HUES6 (cell line): ENCODE results near the gene PPM1J.

Source experiments
- H3K27ac ChIP-seq: 2 replicates; pipeline ENCODE4 v1.7.0; 2013; ENCODE audit warnings: low read depth, mild to moderate bottlenecking, low read length, inconsistent platforms
- H3K27me3 ChIP-seq: 2 replicates; pipeline ENCODE4 v1.6.1; 2013; ENCODE audit warnings: low read length; ENCODE audit not compliant: control insufficient read depth, insufficient read depth
- H3K36me3 ChIP-seq: 2 replicates; pipeline ENCODE4 v1.6.1; 2013; ENCODE audit warnings: low read length; ENCODE audit not compliant: control insufficient read depth, insufficient read depth
- H3K4me1 ChIP-seq: 2 replicates; pipeline ENCODE4 v1.6.1; 2013; ENCODE audit warnings: low read length; ENCODE audit not compliant: control insufficient read depth, insufficient read depth
- H3K4me3 ChIP-seq: 2 replicates; pipeline ENCODE4 v1.5.1; 2013; ENCODE audit warnings: low read depth, low read length
- H3K9ac ChIP-seq: one replicate; pipeline ENCODE4 v1.6.1; 2013; ENCODE audit warnings: mild to moderate bottlenecking, low read length
- H3K9me3 ChIP-seq: 2 replicates; pipeline ENCODE4 v1.6.1; 2013; ENCODE audit warnings: low read depth, low read length; ENCODE audit not compliant: control insufficient read depth, insufficient read depth

Gene PPM1J, protein sequence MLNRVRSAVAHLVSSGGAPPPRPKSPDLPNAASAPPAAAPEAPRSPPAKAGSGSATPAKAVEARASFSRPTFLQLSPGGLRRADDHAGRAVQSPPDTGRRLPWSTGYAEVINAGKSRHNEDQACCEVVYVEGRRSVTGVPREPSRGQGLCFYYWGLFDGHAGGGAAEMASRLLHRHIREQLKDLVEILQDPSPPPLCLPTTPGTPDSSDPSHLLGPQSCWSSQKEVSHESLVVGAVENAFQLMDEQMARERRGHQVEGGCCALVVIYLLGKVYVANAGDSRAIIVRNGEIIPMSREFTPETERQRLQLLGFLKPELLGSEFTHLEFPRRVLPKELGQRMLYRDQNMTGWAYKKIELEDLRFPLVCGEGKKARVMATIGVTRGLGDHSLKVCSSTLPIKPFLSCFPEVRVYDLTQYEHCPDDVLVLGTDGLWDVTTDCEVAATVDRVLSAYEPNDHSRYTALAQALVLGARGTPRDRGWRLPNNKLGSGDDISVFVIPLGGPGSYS

DNA sequence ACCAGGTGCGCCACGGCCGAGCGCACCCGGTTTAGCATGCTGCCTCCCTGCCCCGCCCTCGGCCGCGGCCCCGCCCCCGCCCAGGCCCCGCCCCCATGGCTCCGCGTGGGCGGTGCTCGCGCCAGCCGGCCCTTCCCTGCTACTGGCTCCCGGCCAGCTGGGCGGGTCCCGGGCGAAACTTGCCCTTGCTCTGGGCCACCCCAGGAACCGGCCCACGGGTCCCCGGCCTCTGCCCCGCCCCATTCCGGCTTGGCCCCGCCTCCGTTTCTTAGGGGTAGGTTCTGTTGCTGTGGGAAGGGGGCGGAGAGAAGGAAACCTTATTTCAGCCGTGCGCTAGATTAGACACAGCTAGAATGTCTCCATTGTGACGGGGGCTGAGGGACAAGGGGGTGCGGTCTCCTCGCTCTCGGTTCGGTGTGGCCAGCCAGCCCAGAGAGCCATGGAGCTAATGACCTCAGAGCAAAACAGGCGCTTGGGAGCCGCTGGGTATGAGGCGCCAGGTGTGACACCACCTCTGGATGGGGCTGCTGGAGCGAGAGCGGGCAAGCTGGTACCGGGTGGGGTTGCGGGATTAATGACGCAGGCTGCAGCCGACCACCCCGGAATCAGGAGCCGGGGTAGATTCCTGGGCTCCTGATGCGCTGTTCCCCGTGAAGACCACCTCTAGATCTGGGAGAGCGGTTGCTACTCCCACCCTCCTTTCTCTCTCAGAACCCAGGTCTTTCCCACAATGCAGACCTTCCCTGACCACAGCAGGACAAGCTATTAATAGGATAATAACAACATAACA lies at the start of gene PPM1J:
Gene PPM1J (minus strand): TSS at position 69 of the 790 bp plus-strand sequence. CDS start 31 bp downstream, at position 38.
- Histone ChIP-seq H3K9me3 (no peaks in the 10 kb centered on the region), H3K4me1 (peaks cover 37% of the 10 kb centered on the region), H3K27me3 (peaks cover 44% of the 10 kb centered on the region), H3K4me3 (peak within 1 kb of the TSS; percentile 78), H3K27ac (no peak within 1 kb of the TSS), H3K9ac (peak within 1 kb of the TSS; percentile 39), H3K36me3 (peaks cover 1% of the 10 kb centered on the region; the same call in 1 of the 2 replicates)

DNA sequence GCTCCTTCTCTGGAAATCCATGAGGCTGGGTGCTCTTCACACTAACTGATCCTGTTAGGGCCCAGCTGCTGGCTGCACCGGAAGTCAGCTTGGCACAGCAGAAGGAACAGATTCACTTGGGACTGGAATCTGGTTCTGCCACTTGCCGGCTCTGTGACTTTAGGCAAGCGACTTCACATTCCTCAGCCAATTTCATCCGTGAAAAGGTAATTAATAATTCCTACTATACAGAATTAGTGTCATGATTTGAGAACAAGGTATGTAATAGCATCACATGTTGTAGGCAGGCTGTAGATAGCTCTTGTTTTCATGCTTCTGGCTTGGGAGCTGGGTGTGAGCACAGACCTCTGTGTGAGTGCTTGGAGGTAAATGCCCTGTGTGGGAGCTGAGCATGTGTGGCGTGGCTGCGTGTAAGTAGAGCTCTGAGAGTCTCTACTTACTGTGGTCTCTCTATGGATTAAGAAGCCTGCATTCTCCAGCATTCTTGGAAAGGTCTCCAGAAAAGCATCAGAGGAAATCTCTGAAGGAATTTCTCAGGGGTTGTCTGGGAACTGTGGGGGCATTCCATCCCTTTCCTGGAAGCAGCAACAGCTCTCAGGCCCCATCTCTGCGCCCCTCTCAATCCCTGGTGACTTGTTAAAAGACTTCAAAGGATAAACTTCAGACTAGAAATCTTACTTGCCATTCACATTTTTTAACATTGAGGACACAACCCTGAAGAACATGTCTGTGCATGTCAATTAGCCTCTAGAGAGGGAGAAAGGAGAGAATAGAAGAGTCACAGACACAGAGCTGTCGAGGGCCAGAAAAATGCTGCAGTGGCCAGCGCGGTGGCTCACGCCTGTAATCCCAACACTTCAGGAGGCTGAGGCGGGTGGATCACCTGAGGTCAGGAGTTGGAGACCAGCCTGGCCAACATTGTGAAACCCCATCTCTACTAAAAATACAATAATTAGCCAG lies 47.7 kb upstream of the PPM1J start:
- H3K4me3 ChIP-seq = no peak overlapping the region
- no peak overlapping the region for H3K27ac ChIP-seq
- no peak overlapping the region for H3K9ac ChIP-seq

DNA sequence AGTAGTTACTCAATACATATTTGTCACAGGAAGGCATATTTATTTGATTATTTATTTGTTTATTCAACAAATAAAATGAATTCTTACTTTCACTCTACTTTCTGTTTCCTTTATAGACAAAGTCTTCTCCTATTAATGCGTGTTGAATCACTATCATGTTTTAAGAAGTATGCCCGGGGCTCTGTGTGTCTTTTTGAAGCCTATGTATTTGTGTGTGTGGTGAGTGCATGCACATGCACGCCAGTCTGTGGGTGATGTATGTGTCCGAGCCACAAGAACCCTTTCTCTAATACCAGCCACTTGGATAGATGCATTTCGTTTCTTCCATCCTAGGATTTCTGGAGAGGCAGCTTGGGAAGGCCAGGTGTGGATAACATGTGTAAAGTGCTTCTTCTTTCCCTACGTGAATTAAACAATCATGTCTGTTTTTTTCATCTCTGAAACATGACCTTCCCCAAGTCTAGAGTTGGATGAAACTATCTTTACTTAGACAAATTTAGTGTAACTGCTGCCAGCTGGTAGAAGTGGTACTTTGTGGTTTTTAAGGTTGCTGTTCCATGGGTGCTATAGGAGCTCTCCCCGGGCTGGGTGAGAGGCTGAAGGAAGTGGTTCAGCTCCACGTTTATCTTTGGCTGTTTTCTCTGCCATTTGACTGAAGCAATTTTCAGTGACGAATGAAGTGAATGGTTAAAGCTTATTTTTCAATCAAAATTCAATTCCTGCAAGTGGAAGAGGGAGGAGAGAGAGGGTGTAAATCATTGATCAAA lies 46.8 kb upstream of the PPM1J start:
- Histone ChIP-seq H3K9me3 (peaks cover 4% of the 10 kb centered on the region; the same call in 1 of the 2 replicates), H3K4me3 (no peak overlapping the region), H3K27ac (no peak overlapping the region), H3K4me1 (peaks cover 20% of the 10 kb centered on the region), H3K36me3 (no peaks in the 10 kb centered on the region), H3K9ac (no peak overlapping the region), H3K27me3 (no peaks in the 10 kb centered on the region)

More for the DNA sequence above, 47.7 kb upstream of the PPM1J start:
- H3K4me1 ChIP-seq = peaks cover 20% of the 10 kb centered on the region
- H3K27me3 ChIP-seq = no peaks in the 10 kb centered on the region
- peaks cover 12% of the 10 kb centered on the region; the same call in 1 of the 2 replicates for H3K9me3 ChIP-seq
- H3K36me3 ChIP-seq = no peaks in the 10 kb centered on the region

DNA sequence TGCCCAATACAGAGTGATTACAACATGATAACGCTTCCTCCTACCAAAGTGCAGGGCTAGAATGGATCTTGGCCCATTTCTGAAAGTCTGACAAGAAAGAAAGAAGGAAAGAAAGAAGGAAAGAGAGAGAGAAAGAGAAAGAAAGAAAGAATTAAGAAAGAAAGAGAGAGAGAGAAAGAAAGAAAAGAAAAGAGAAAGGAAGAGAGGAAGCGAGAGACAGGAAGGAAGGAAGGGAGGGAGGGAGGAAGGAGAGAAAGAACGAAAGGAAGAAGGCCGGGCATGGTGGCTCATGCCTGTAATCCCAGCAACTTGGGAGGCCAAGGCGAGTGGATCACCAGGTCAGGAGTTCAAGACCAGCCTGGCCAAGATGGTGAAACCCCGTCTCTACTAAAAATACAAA lies 44.1 kb upstream of the PPM1J start:
- Histone ChIP-seq H3K27me3 (no peaks in the 10 kb centered on the region), H3K9me3 (no peaks in the 10 kb centered on the region), H3K4me1 (peaks cover 20% of the 10 kb centered on the region), H3K4me3 (no peak overlapping the region), H3K36me3 (no peaks in the 10 kb centered on the region), H3K9ac (no peak overlapping the region), H3K27ac (no peak overlapping the region)

DNA sequence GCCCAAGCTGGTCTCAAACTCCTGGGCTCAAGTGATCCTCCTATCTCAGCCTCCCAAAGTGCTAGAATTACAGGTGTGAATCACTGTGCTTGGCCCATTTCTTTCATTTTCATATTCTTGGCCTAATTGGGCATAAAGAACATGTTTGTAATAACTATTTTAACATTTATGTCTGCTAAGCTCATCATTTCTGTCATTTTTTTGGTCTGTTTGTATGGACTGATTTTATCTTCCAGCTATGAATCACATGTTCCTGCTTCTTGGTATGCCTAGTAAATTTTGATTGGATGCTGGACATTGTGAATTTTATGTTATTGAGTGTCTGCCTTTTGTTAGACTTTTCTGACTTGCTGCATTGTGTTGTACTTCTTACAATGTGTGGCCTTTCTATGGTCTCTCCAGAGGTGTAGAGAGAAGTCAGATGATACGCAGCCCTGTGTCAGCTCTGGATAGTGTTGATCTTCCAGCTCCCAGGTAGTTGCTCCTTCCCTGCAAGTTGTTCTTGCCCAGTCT lies 39.0 kb upstream of the PPM1J start:
- no peaks in the 10 kb centered on the region for H3K27me3 ChIP-seq
- no peaks in the 10 kb centered on the region for H3K36me3 ChIP-seq
- H3K4me1 ChIP-seq = peaks cover 10% of the 10 kb centered on the region
- no peak overlapping the region for H3K4me3 ChIP-seq
- H3K27ac ChIP-seq = no peak overlapping the region
- no peak overlapping the region for H3K9ac ChIP-seq
- H3K9me3 ChIP-seq = no peaks in the 10 kb centered on the region

DNA sequence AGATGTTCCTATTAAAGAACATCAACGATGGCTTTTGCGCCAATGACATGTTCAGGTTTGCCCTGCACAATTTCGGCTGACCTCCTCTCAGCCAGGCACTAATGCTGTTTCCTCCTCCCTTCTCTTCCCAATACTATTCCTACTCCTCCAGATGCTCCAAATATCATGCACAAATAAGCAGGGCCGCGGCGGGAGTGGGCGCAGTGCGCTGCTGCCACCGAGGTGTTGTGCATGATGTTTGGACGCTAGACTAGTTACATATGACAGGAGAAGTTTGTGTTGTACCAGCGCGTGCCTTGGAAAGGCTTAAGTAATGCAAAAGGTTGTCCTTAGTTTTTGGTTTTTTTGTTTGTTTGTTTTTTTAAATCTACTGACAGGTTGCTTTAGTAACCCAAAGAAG lies 33.3 kb upstream of the PPM1J start:
- no peaks in the 10 kb centered on the region for H3K36me3 ChIP-seq
- peaks cover 22% of the 10 kb centered on the region for H3K27me3 ChIP-seq
- no peak overlapping the region for H3K27ac ChIP-seq

DNA sequence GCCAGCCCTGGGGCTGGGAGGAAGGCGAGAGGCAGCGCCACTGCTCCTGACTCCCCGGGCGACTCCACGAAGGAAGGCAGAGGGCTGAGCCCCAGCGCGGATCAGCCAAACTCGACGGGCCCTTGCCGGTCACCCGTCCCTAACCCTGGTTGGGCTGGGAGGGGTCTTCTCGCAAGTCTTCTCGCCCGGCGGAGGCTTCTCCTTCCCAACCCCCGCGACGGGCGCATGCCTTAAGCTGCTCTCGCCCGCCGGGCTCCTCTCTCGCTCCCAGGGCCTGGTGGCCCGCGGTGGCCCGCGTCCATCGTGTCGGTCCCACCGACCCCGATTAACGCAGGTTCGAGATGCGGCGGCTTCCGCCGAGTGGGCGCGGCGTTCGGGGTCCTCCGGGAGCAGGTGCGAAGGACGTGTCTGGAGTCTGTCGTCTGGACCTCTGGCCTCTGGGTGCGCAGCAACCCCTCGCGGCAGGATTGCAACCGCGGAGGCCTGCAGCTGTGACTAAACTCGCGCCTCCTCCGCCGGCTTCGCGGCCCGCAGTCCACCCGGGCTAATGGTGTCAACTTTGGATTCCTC lies 29.0 kb upstream of the PPM1J start:
- Histone ChIP-seq H3K4me1 (no peaks in the 10 kb centered on the region), H3K27me3 (peaks cover 47% of the 10 kb centered on the region), H3K9ac (no peak overlapping the region), H3K27ac (no peak overlapping the region), H3K9me3 (no peaks in the 10 kb centered on the region), H3K4me3 (peak overlapping the region; percentile 61), H3K36me3 (no peaks in the 10 kb centered on the region)

More for the DNA sequence above, 33.3 kb upstream of the PPM1J start:
- no peaks in the 10 kb centered on the region for H3K4me1 ChIP-seq
- no peak overlapping the region for H3K4me3 ChIP-seq
- no peaks in the 10 kb centered on the region for H3K9me3 ChIP-seq
- H3K9ac ChIP-seq = no peak overlapping the region

DNA sequence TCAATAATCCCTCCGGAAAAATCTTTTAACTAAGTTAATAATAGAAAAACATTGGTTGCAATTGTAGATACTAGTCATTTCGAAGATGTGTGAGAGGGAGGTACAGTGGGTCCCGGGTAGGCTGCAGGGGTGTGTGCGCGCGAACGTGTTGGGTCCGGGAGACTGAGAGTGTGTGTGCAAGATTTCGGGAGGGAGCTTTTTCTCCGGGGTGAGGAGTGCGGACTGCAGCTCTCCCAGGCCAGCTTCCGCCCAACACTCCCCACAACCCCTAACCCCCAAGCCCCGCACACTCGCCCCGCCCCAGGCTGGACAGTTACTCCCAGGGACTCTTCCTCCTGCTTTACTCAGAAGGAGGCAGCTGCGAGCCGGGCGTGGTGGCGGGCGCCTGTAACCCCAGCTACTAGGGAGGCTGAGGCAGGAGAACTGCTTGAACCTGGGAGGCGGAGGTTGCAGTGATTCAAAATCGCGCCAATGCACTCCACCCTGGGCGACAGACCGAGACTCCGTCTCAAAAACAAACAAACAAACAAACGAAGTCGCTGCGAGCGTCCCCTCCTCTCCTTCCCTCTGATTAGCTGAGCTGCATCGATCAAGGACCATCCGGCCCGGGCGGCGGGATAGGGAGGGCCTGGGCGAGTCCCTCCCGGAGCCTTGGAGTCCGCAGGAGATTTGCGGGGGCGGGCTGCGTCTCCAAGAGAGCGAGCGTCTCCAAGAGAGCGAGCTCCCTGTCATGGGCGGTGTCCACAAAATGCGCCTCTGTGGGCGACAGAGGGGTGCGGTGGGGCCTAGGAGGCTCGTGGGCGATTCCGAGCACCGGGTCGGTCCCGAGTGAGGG lies 28.3 kb upstream of the PPM1J start:
- H3K36me3 ChIP-seq = no peaks in the 10 kb centered on the region

DNA sequence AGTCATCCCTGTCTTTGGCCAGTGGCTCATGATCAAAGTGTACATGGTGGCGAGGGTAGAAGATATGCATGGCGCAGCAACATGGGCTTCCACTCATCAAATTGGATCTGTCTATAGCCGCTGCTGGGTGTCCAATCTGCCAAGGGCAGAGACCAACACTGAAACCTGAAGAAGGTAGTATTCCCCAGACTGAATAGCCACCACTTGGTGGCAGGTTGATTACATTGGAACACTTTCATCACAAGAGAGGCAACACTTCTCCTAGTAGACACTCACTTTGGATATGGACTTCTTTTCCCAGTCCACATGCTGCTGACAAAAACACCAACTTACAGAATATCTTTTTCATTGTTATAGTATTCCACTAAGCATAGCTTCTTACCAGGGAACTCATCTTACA lies 22.4 kb upstream of the PPM1J start:
- H3K4me3 ChIP-seq = no peak overlapping the region

More for the DNA sequence above, 28.3 kb upstream of the PPM1J start:
- no peak overlapping the region for H3K9ac ChIP-seq
- H3K27me3 ChIP-seq = peaks cover 47% of the 10 kb centered on the region
- peak overlapping the region; percentile 61 for H3K4me3 ChIP-seq
- no peaks in the 10 kb centered on the region for H3K9me3 ChIP-seq
- H3K27ac ChIP-seq = no peak overlapping the region
- H3K4me1 ChIP-seq = no peaks in the 10 kb centered on the region

More for the DNA sequence above, 22.4 kb upstream of the PPM1J start:
- H3K4me1 ChIP-seq = no peaks in the 10 kb centered on the region
- no peaks in the 10 kb centered on the region for H3K9me3 ChIP-seq
- H3K36me3 ChIP-seq = no peaks in the 10 kb centered on the region
- H3K9ac ChIP-seq = no peak overlapping the region
- peaks cover 18% of the 10 kb centered on the region for H3K27me3 ChIP-seq
- no peak overlapping the region for H3K27ac ChIP-seq
